GM18511 (cell line): Measurements from ENCODE around the gene TAF11L13.
"Not testable (repeated sequence)": the region's sequence is repeated elsewhere in the genome, so short reads cannot be mapped to it uniquely, and the experiment has no call there.

Experiments
- ATAC-seq: cut with Tn5 transposase; IDR thresholded peaks from one replicate; pipeline ENCODE4 v1.9.1; 2021; ENCODE audit warnings: mild to moderate bottlenecking, moderate library complexity; ENCODE audit not compliant: unreplicated experiment

TAF11L13 gene

GRCh38 chr5:17631788-17632187, at the start of gene TAF11L13:
TAF11L13 (plus strand) TSS chr5:17632088.
- not testable (repeated sequence) for ATAC-seq

GRCh38 chr5:17585658-17586057, 46.2 kb upstream of the TAF11L13 start, which contains the start of gene TAF11L7:
TAF11L7 (minus strand) TSS chr5:17585758.
- not testable (repeated sequence) for ATAC-seq

GRCh38 chr5:17590860-17591259, 41.0 kb upstream of the TAF11L13 start, which contains the start of gene TAF11L8:
TAF11L8 (minus strand) TSS chr5:17590960.
- ATAC-seq = not testable (repeated sequence)

GRCh38 chr5:17594255-17594654, 37.6 kb upstream of the TAF11L13 start, which contains the start of gene TAF11L9:
TAF11L9 (minus strand) TSS chr5:17594394.
- not testable (repeated sequence) for ATAC-seq

GRCh38 chr5:17597728-17598127, 34.2 kb upstream of the TAF11L13 start, which contains the start of gene TAF11L10:
TAF11L10 (minus strand) TSS chr5:17597828.
- ATAC-seq = not testable (repeated sequence)

GRCh38 chr5:17603880-17604279, 28.0 kb upstream of the TAF11L13 start, which contains the start of gene TAF11L11:
TAF11L11 (plus strand) TSS chr5:17604183.
- not testable (repeated sequence) for ATAC-seq

- ATAC-seq = no peak
These were observed 26.9 kb upstream of the TAF11L13 start for GRCh38 chr5:17604951-17605350.

GRCh38 chr5:17607461-17607860, 24.4 kb upstream of the TAF11L13 start:
- ATAC-seq = not testable (repeated sequence)

GRCh38 chr5:17610092-17610491, 21.8 kb upstream of the TAF11L13 start, which contains the start of gene TAF11L12:
TAF11L12 (plus strand) TSS chr5:17610392.
- not testable (repeated sequence) for ATAC-seq

- no peak for ATAC-seq
These were observed 16.8 kb upstream of the TAF11L13 start for GRCh38 chr5:17614872-17615605.

GRCh38 chr5:17619354-17619753, 12.5 kb upstream of the TAF11L13 start:
- ATAC-seq = no peak

- ATAC-seq = no peak
These were observed 11.3 kb upstream of the TAF11L13 start for GRCh38 chr5:17620627-17621026.

GRCh38 chr5:17625686-17626085, 6.2 kb upstream of the TAF11L13 start:
- no peak for ATAC-seq

- no peak for ATAC-seq
These were observed 2.3 kb downstream of the TAF11L13 start, which contains the start of gene TAF11L14 for GRCh38 chr5:17634160-17634559. TAF11L14 (plus strand) TSS chr5:17634460.

- not testable (repeated sequence) for ATAC-seq
These were observed 17.3 kb downstream of the TAF11L13 start for GRCh38 chr5:17649232-17649631.

- ATAC-seq = not testable (repeated sequence)
These were observed 23.4 kb downstream of the TAF11L13 start for GRCh38 chr5:17655201-17655759.

GRCh38 chr5:17655921-17656320, 24.0 kb downstream of the TAF11L13 start:
- ATAC-seq = no peak

- ATAC-seq = no peak
These were observed 31.3 kb downstream of the TAF11L13 start for GRCh38 chr5:17663182-17663581.

- ATAC-seq = no peak
These were observed 33.9 kb downstream of the TAF11L13 start for GRCh38 chr5:17665836-17666235.

GRCh38 chr5:17666726-17667235, 34.9 kb downstream of the TAF11L13 start:
- no peak for ATAC-seq

- ATAC-seq = no peak
These were observed 38.5 kb downstream of the TAF11L13 start for GRCh38 chr5:17670353-17670752.
